GM12891 (cell line): ENCODE measurements around the gene TIGD3.

Experiments
- POLR2A ChIP-seq: IDR thresholded peaks from 2 replicates; pipeline ENCODE4 v1.6.1; 2011; ENCODE audit warnings: low read depth, low read length, control low read depth
- POLR2AphosphoS5 ChIP-seq: IDR thresholded peaks from 2 replicates; pipeline ENCODE4 v1.6.1; 2011; ENCODE audit warnings: low read depth, low read length, control low read depth
- POU2F2 ChIP-seq: IDR thresholded peaks from 2 replicates; pipeline ENCODE4 v1.6.1; 2011; ENCODE audit warnings: low read depth, mild to moderate bottlenecking, control low read depth, low read length, moderate library complexity
- SPI1 ChIP-seq: IDR thresholded peaks from 2 replicates; pipeline ENCODE4 v1.6.1; 2011; ENCODE audit warnings: low read depth, low read length, control low read depth
- TAF1 ChIP-seq: IDR thresholded peaks from 2 replicates; pipeline ENCODE4 v1.6.1; 2011; ENCODE audit warnings: low read depth, low read length, control low read depth

GRCh38 chr11:65403607-65404121 lies 49.1 kb downstream of the TIGD3 start:
- no peak for TF ChIP-seq POLR2A
- no peak for TF ChIP-seq TAF1
- TF ChIP-seq POLR2AphosphoS5: no peak
- TF ChIP-seq POU2F2: no peak
- TF ChIP-seq SPI1: peak; percentile 75
